Stimulated activated CD4-positive, alpha-beta T cell treated with anti-CD3 and anti-CD28 coated beads, Interleukin-4, amount 100 ng/mL, for 24 hours (primary cell): ENCODE measurements around the gene PTPN3.

ENCODE experiments used
- DNase-seq: peaks from one replicate; pipeline ENCODE4 v3.0.0-alpha.2; 2020

The PTPN3 gene

GRCh38 chr9:109452761-109453160, 45.3 kb downstream of the PTPN3 start:
- DNase-seq = no peak

- no peak for DNase-seq
These were observed 46.6 kb downstream of the PTPN3 start for GRCh38 chr9:109451311-109452025.

- no peak for DNase-seq
These were observed 47.8 kb downstream of the PTPN3 start for GRCh38 chr9:109450346-109450745.

- no peak for DNase-seq
These were observed 48.9 kb downstream of the PTPN3 start for GRCh38 chr9:109449036-109449798.

- no peak for DNase-seq
These were observed 49.9 kb downstream of the PTPN3 start for GRCh38 chr9:109448223-109448622.

- no peak for DNase-seq
These were observed 50.6 kb downstream of the PTPN3 start for GRCh38 chr9:109447329-109448076.

- no peak for DNase-seq
These were observed 53.3 kb downstream of the PTPN3 start for GRCh38 chr9:109444771-109445320.

GRCh38 chr9:109442716-109443115, 55.4 kb downstream of the PTPN3 start:
- DNase-seq = no peak

GRCh38 chr9:109441296-109441695, 56.8 kb downstream of the PTPN3 start:
- no peak for DNase-seq

- peak; percentile 48 for DNase-seq
These were observed 57.3 kb downstream of the PTPN3 start for GRCh38 chr9:109440797-109441287.

- DNase-seq = no peak
These were observed 58.0 kb downstream of the PTPN3 start for GRCh38 chr9:109440117-109440515.

GRCh38 chr9:109439378-109440116, 58.6 kb downstream of the PTPN3 start:
- no peak for DNase-seq

GRCh38 chr9:109437286-109437685, 60.8 kb downstream of the PTPN3 start:
- no peak for DNase-seq

- DNase-seq = no peak
These were observed 62.0 kb downstream of the PTPN3 start for GRCh38 chr9:109436071-109436470.

- no peak for DNase-seq
These were observed 64.6 kb downstream of the PTPN3 start for GRCh38 chr9:109433476-109433875.

- no peak for DNase-seq
These were observed 67.9 kb downstream of the PTPN3 start for GRCh38 chr9:109430231-109430630.

GRCh38 chr9:109428854-109429253, 69.3 kb downstream of the PTPN3 start:
- DNase-seq = no peak

GRCh38 chr9:109427886-109428285, 70.2 kb downstream of the PTPN3 start:
- no peak for DNase-seq

- no peak for DNase-seq
These were observed 71.3 kb downstream of the PTPN3 start for GRCh38 chr9:109426626-109427402.

- DNase-seq = no peak
These were observed 73.5 kb downstream of the PTPN3 start for GRCh38 chr9:109424618-109425017.

- no peak for DNase-seq
These were observed 74.2 kb downstream of the PTPN3 start for GRCh38 chr9:109423877-109424276.

- no peak for DNase-seq
These were observed 75.5 kb downstream of the PTPN3 start for GRCh38 chr9:109422641-109423040.
